Loucy (cell line): ENCODE measurements around the gene HMGN5.

Experiments used
- CTCF ChIP-seq: fragments of 200-600 bp; sonication (generic); conservative IDR thresholded peaks from 2 replicates; pipeline ENCODE4 v1.5.1; 2014; ENCODE audit warnings: mild to moderate bottlenecking, antibody characterized with exemption, low read length
- EZH2phosphoT487 ChIP-seq: fragments of 200-600 bp; IDR thresholded peaks from 2 replicates; pipeline ENCODE4 v1.6.1; 2018; ENCODE audit warnings: antibody characterized with exemption, mild to moderate bottlenecking, moderate library complexity, borderline replicate concordance

DNA sequence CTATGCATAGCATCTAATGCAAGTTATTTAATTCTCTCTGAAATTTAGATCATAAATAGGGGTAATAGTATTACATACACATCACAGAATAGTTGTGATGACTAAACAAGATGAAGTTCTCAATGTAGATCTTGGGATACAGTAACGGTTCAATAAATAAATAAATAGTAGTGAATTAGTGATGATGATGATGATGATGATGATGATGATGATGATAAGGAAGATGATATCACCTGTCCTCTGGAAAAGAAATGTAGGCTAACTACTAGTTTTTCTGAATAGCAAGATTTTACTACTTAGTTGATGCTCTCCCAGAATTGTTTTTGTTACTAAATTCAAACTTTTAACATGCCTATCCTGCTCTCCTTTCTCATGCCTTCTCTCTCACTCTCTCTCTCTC, 30.5 kb upstream of the HMGN5 start:
- TF ChIP-seq CTCF (no peak), EZH2phosphoT487 (no peak)
